ENCODE results near the gene PTPRG.

DNA sequence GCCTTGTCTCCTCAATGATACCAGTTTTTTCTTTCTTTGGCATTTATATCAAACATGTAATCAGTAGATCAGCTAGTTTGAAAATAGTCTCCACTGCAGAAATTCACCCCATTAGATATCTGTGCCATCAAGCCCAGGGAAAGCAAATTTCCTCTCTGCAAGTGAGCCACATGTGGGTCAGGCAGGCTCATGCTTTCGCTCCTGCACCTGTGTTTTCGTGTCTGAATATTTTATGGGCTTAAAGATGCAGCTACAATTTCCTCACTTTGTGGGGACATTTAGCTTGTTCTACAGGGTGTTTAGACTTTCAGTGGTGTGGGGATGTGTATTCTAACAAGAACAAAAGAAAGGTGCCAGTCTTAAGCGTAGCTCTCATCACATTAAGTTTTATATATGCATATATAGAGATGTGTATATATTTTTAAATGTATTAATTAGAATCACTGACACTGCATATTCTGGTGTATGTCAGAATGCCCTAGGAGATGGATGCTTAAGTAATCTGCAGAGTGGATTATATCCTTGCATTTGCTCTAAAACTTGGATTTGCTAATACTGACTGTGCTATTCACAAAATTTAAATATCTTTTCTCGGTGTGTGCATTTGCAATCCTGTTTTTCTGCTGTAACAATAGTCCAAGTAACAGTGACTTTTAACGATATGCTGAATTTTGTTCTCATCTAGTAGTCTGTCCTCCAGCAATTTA lies 372.6 kb downstream of the PTPRG start:
- TF ChIP-seq, protein P1, sequence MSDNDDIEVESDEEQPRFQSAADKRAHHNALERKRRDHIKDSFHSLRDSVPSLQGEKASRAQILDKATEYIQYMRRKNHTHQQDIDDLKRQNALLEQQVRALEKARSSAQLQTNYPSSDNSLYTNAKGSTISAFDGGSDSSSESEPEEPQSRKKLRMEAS (IDR thresholded peaks at IDR 0.05), result no peak
- TF ChIP-seq EP300 (IDR thresholded peaks at IDR 0.05; ENCODE audit: borderline replicate concordance), result no peak
